ENCODE results near the gene ZNF341. TPM values are rescaled to one million over a fixed set of nuclear protein-coding genes. Genes with fewer than 3 reads are reported as not detected.
A peak's percentile ranks its signal among the peaks of the same experiment; 100 is the strongest.

ZNF341 gene
- total and polyA plus RNA-seq, 9 of the 15 experiments (the other 6 are each of a cell fraction or from before 2014, with no cell fraction given), result 0.08 to 2.6 (median 1.0) TPM

DNA sequence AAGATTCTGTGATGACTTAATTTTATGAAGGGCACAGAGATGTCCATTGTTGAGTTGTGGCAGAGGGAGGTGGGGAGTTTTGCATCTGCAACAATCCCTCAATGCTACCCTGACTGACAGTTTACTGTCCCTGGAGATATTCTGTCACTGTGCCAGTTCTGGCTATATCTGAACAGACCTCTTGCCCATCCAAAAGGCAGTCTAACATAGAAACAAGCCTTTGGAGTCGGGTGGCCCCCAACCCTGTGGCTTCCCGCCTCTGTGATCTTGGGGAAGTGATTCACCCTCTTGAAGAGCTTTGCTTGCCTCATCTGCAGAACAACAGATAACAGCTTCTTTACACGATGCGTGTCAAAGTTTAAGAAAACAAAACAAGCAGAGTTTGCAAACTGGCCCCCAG, 41.8 kb upstream of the ZNF341 start (continued):
- TF ChIP-seq, protein P1, sequence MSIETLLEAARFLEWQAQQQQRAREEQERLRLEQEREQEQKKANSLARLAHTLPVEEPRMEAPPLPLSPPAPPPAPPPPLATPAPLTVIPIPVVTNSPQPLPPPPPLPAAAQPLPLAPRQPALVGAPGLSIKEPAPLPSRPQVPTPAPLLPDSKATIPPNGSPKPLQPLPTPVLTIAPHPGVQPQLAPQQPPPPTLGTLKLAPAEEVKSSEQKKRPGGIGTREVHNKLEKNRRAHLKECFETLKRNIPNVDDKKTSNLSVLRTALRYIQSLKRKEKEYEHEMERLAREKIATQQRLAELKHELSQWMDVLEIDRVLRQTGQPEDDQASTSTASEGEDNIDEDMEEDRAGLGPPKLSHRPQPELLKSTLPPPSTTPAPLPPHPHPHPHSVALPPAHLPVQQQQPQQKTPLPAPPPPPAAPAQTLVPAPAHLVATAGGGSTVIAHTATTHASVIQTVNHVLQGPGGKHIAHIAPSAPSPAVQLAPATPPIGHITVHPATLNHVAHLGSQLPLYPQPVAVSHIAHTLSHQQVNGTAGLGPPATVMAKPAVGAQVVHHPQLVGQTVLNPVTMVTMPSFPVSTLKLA (conservative IDR thresholded peaks at IDR 0.05), result peak; percentile 33 to 82; a peak in 3 of 4 replicates
- no peak for TF ChIP-seq NR1H2 (CRISPR knock-in tag; IDR thresholded peaks at IDR 0.05)
- TF ChIP-seq, protein P2, sequence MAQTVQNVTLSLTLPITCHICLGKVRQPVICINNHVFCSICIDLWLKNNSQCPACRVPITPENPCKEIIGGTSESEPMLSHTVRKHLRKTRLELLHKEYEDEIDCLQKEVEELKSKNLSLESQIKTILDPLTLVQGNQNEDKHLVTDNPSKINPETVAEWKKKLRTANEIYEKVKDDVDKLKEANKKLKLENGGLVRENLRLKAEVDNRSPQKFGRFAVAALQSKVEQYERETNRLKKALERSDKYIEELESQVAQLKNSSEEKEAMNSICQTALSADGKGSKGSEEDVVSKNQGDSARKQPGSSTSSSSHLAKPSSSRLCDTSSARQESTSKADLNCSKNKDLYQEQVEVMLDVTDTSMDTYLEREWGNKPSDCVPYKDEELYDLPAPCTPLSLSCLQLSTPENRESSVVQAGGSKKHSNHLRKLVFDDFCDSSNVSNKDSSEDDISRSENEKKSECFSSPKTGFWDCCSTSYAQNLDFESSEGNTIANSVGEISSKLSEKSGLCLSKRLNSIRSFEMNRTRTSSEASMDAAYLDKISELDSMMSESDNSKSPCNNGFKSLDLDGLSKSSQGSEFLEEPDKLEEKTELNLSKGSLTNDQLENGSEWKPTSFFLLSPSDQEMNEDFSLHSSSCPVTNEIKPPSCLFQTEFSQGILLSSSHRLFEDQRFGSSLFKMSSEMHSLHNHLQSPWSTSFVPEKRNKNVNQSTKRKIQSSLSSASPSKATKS (CRISPR knock-in tag; IDR thresholded peaks at IDR 0.05), result no peak
- TF ChIP-seq DPF2 (IDR thresholded peaks at IDR 0.05), result peak; percentile 96
- peak; percentile 97 for TF ChIP-seq FOSL1 (tag; conservative IDR thresholded peaks at IDR 0.05)
- TF ChIP-seq, protein P3, sequence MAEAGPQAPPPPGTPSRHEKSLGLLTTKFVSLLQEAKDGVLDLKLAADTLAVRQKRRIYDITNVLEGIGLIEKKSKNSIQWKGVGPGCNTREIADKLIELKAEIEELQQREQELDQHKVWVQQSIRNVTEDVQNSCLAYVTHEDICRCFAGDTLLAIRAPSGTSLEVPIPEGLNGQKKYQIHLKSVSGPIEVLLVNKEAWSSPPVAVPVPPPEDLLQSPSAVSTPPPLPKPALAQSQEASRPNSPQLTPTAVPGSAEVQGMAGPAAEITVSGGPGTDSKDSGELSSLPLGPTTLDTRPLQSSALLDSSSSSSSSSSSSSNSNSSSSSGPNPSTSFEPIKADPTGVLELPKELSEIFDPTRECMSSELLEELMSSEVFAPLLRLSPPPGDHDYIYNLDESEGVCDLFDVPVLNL (CRISPR knock-in tag; IDR thresholded peaks at IDR 0.05; ENCODE audit: low read depth), result no peak
- no peak for TF ChIP-seq PRPF4 (IDR thresholded peaks at IDR 0.05; ENCODE audit: insufficient read depth, low read depth, low read length, poor library complexity, severe bottlenecking)
- TF ChIP-seq, protein P4, sequence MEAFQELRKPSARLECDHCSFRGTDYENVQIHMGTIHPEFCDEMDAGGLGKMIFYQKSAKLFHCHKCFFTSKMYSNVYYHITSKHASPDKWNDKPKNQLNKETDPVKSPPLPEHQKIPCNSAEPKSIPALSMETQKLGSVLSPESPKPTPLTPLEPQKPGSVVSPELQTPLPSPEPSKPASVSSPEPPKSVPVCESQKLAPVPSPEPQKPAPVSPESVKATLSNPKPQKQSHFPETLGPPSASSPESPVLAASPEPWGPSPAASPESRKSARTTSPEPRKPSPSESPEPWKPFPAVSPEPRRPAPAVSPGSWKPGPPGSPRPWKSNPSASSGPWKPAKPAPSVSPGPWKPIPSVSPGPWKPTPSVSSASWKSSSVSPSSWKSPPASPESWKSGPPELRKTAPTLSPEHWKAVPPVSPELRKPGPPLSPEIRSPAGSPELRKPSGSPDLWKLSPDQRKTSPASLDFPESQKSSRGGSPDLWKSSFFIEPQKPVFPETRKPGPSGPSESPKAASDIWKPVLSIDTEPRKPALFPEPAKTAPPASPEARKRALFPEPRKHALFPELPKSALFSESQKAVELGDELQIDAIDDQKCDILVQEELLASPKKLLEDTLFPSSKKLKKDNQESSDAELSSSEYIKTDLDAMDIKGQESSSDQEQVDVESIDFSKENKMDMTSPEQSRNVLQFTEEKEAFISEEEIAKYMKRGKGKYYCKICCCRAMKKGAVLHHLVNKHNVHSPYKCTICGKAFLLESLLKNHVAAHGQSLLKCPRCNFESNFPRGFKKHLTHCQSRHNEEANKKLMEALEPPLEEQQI (IDR thresholded peaks at IDR 0.05), result no peak
- peak; percentile 51; the same call in 1 of the 2 replicates for TF ChIP-seq MYC (IDR thresholded peaks at IDR 0.05; ENCODE audit: low read depth, low read length)
- no peak for TF ChIP-seq MYC (CRISPR knock-in tag; IDR thresholded peaks at IDR 0.05; ENCODE audit: borderline replicate concordance, low read depth)
- peak; percentile 63; the same call in 1 of the 2 replicates for TF ChIP-seq CEBPG (CRISPR knock-in tag; IDR thresholded peaks at IDR 0.05)
- TF ChIP-seq CEBPG (tag; conservative IDR thresholded peaks at IDR 0.05 in 1 of 2, IDR thresholded peaks at IDR 0.05 in 1 of 2), result no peak
- TF ChIP-seq, protein P5, sequence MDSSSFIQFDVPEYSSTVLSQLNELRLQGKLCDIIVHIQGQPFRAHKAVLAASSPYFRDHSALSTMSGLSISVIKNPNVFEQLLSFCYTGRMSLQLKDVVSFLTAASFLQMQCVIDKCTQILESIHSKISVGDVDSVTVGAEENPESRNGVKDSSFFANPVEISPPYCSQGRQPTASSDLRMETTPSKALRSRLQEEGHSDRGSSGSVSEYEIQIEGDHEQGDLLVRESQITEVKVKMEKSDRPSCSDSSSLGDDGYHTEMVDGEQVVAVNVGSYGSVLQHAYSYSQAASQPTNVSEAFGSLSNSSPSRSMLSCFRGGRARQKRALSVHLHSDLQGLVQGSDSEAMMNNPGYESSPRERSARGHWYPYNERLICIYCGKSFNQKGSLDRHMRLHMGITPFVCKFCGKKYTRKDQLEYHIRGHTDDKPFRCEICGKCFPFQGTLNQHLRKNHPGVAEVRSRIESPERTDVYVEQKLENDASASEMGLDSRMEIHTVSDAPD (CRISPR knock-in tag; IDR thresholded peaks at IDR 0.05), result no peak
- TF ChIP-seq, protein P6, sequence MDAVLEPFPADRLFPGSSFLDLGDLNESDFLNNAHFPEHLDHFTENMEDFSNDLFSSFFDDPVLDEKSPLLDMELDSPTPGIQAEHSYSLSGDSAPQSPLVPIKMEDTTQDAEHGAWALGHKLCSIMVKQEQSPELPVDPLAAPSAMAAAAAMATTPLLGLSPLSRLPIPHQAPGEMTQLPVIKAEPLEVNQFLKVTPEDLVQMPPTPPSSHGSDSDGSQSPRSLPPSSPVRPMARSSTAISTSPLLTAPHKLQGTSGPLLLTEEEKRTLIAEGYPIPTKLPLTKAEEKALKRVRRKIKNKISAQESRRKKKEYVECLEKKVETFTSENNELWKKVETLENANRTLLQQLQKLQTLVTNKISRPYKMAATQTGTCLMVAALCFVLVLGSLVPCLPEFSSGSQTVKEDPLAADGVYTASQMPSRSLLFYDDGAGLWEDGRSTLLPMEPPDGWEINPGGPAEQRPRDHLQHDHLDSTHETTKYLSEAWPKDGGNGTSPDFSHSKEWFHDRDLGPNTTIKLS (IDR thresholded peaks at IDR 0.05; ENCODE audit: borderline replicate concordance, low read depth), result 0 out of 2 replicates have a peak, but pooled peaks have one; percentile 35
- peak; percentile 53; the same call in 1 of the 2 replicates for TF ChIP-seq ATF7 (IDR thresholded peaks at IDR 0.05)

Data from K562 (cell line).